ENCODE measurements around the gene PTX3.

The PTX3 gene

GRCh38 chr3:157475921-157476414, 39.3 kb downstream of the PTX3 start:
- no peak for DNase-seq (ENCODE audit: low read depth in 2 of 2)

GRCh38 chr3:157477441-157477840, 40.8 kb downstream of the PTX3 start:
- DNase-seq (ENCODE audit: low read depth in 2 of 2) = no peak

GRCh38 chr3:157479464-157480243, 43.0 kb downstream of the PTX3 start:
- no peak for DNase-seq (ENCODE audit: low read depth in 2 of 2)

GRCh38 chr3:157487339-157487738, 50.7 kb downstream of the PTX3 start:
- DNase-seq (ENCODE audit: low read depth in 2 of 2) = no peak

- DNase-seq (ENCODE audit: low read depth in 2 of 2) = no peak
These were observed 51.5 kb downstream of the PTX3 start for GRCh38 chr3:157488144-157488543.

GRCh38 chr3:157491136-157491535, 54.5 kb downstream of the PTX3 start:
- DNase-seq (ENCODE audit: low read depth in 2 of 2) = no peak

All from stimulated activated CD4-positive, alpha-beta T cell treated with anti-CD3 and anti-CD28 coated beads, Interleukin-4, amount 100 ng/mL, for 48 hours (primary cell).